ENCODE data around the gene PLXNA2.

PLXNA2 gene

GRCh38 chr1:207981976-207982375, 262.2 kb downstream of the PLXNA2 start:
- TF ChIP-seq CTCF (IDR thresholded peaks at IDR 0.05; ENCODE audit: insufficient read depth, low read length, missing control alignments) = peak; percentile 50
- CTCF ChIA-PET = interaction anchor here (1.0 to 2.2 kb wide), 7 partner anchors 12 to 97 kb away, joined by 3 to 9 read pairs (median 4); no protein-coding TSS in a partner anchor
- no peak overlapping the region for H3K4me3 ChIP-seq (ENCODE audit: low read depth, low read length)
- POLR2A ChIA-PET = no interaction called here
- DNase-seq (ENCODE audit: low read depth, low spot score) = no peak

GRCh38 chr1:207978441-207978840, 265.7 kb downstream of the PLXNA2 start:
- ChIA-PET CTCF (interaction anchor here (1.4 kb wide), 1 partner anchor 15 kb away, joined by 5 read pairs; no protein-coding TSS in a partner anchor), POLR2A (no interaction called here)
- TF ChIP-seq CTCF (IDR thresholded peaks at IDR 0.05; ENCODE audit: insufficient read depth, low read length, missing control alignments) = no peak
- DNase-seq (ENCODE audit: low read depth, low spot score) = no peak
- no peak overlapping the region for H3K4me3 ChIP-seq (ENCODE audit: low read depth, low read length)

DNA sequence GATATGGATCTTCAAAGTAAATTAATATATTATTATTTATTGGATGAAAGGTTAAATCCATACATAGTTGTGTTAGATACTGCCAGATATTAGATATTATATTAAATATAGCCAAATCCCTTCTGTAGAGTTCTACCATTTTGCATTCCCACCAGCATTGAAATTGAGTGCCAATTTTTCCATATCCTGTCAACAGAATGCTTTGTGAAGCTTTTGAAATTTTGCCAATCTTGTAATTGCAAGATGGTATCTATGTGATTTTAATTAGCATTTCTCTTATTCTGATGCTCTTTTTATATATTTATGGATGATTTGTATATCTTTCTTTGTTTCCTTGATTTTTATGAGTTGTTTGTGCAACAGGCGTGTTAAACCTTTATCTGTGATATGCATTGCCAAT, 266.3 kb downstream of the PLXNA2 start:
- CTCF ChIA-PET = interaction anchor here (1.4 kb wide), 1 partner anchor 15 kb away, joined by 5 read pairs; no protein-coding TSS in a partner anchor
- POLR2A ChIA-PET = no interaction called here
- H3K4me3 ChIP-seq (ENCODE audit: low read depth, low read length) = no peak overlapping the region
- no peak for DNase-seq (ENCODE audit: low read depth, low spot score)
- TF ChIP-seq CTCF (IDR thresholded peaks at IDR 0.05; ENCODE audit: insufficient read depth, low read length, missing control alignments) = no peak

GRCh38 chr1:207973898-207974568, 270.2 kb downstream of the PLXNA2 start:
- H3K4me3 ChIP-seq (ENCODE audit: low read depth, low read length) = no peak overlapping the region
- no peak for DNase-seq (ENCODE audit: low read depth, low spot score)
- TF ChIP-seq CTCF (IDR thresholded peaks at IDR 0.05; ENCODE audit: insufficient read depth, low read length, missing control alignments) = no peak
- POLR2A ChIA-PET = no interaction called here
- CTCF ChIA-PET = interaction anchor here (1.0 to 8.8 kb wide), 7 partner anchors 8 to 88 kb away, joined by 3 to 78 read pairs (median 5); no protein-coding TSS in a partner anchor

GRCh38 chr1:207972337-207972736, 271.8 kb downstream of the PLXNA2 start:
- ChIA-PET CTCF (interaction anchor here (1.7 to 8.8 kb wide), 4 partner anchors 9 to 86 kb away, joined by 5 to 78 read pairs (median 19); no protein-coding TSS in a partner anchor), POLR2A (no interaction called here)
- no peak for TF ChIP-seq CTCF (IDR thresholded peaks at IDR 0.05; ENCODE audit: insufficient read depth, low read length, missing control alignments)
- no peak overlapping the region for H3K4me3 ChIP-seq (ENCODE audit: low read depth, low read length)
- DNase-seq (ENCODE audit: low read depth, low spot score) = no peak
